ENCODE results near the gene MOV10L1. TPM values are rescaled to one million over a fixed set of nuclear protein-coding genes. Genes with fewer than 3 reads are reported as not detected.

MOV10L1 gene
- total RNA-seq, 6 experiments from 2014 or later = 0.21 to 0.31 (median 0.24) TPM; not detected in 2

GRCh38 chr22:50076646-50077535, 12.9 kb upstream of the MOV10L1 start:
- WGBS (ENCODE audit: insufficient coverage, low coverage, low lambda C conversion rate, missing lambda C conversion rate) = 70% methylated on average over 13 of the region's 43 CpGs
- no peak for ATAC-seq
- H3K27ac ChIP-seq = no peak overlapping the region
- TF ChIP-seq CTCF (IDR thresholded peaks at IDR 0.05) = no peak
- H3K9me3 ChIP-seq = no peaks in the 10 kb centered on the region
- no peaks in the 10 kb centered on the region for H3K27me3 ChIP-seq
- H3K4me1 ChIP-seq = no peaks in the 10 kb centered on the region
- peak in 1 of 3 donors; percentile 49 for DNase-seq
- H3K36me3 ChIP-seq = no peaks in the 10 kb centered on the region
- intact Hi-C loops (cut with DNase I) = no loop called here
- no peak overlapping the region for H3K4me3 ChIP-seq

DNA sequence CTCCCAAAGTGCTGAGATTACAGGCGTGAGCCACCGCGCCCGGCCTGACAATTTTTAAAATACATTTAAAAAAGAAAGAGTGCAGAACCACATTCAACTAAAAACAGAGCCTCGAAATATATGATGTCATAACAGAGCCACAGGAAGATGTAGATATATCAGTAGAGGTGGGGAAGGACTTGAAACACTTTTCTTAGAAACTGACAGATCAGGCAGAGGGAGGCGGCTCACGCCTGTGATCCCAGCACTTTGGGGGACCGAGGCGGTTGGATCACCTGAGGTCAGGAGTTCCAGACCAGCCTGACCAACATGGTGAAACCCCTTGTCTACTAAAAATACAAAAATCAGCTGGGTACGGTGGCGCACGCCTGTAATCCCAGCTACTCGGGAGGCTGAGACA, 11.6 kb upstream of the MOV10L1 start:
- H3K27ac ChIP-seq = no peak overlapping the region
- no peak for ATAC-seq
- 79% methylated on average over 7 of the region's 13 CpGs for WGBS (ENCODE audit: insufficient coverage, low coverage, low lambda C conversion rate, missing lambda C conversion rate)
- H3K9me3 ChIP-seq = no peaks in the 10 kb centered on the region
- H3K27me3 ChIP-seq = no peaks in the 10 kb centered on the region
- intact Hi-C loops (cut with DNase I) = no loop called here
- H3K4me1 ChIP-seq = no peaks in the 10 kb centered on the region
- no peak for TF ChIP-seq CTCF (IDR thresholded peaks at IDR 0.05)
- TF ChIP-seq POLR2A (IDR thresholded peaks at IDR 0.05) = no peak
- DNase-seq = peak in 1 of 3 donors; percentile 14
- H3K4me3 ChIP-seq = no peak overlapping the region
- no peaks in the 10 kb centered on the region for H3K36me3 ChIP-seq

DNA sequence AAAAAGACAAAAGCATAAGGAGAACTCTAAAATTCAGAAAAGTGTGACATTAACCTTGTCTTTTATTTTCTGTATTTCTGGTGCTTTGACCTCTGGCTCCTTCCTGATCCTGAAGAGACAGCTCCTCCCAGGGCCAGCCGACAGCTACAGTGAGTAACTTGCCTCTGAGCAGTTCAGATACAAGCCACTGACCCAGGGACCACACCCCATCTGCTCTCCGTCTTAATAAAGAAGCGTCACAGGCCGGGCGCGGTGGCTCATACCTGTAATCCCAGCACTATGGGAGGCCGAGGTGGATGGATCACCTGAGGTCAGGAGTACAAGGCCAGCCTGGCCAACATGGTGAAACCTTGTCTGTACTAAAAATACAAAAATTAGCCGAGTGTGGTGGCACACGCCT, 11.0 kb upstream of the MOV10L1 start:
- DNase-seq (peak in 1 of 3 donors; percentile 20), ATAC-seq (no peak)
- H3K27ac ChIP-seq = no peak overlapping the region
- H3K9me3 ChIP-seq = no peaks in the 10 kb centered on the region
- H3K4me3 ChIP-seq = no peak overlapping the region
- 90% methylated on average over 9 of the region's 9 CpGs for WGBS (ENCODE audit: insufficient coverage, low coverage, low lambda C conversion rate, missing lambda C conversion rate)
- intact Hi-C loops (cut with DNase I) = no loop called here
- H3K27me3 ChIP-seq = no peaks in the 10 kb centered on the region
- H3K36me3 ChIP-seq = no peaks in the 10 kb centered on the region
- no peaks in the 10 kb centered on the region for H3K4me1 ChIP-seq
- TF ChIP-seq POLR2A (IDR thresholded peaks at IDR 0.05) (no peak), CTCF (IDR thresholded peaks at IDR 0.05) (no peak)

GRCh38 chr22:50080077-50080465, 9.7 kb upstream of the MOV10L1 start:
- DNase-seq = no peak
- H3K9me3 ChIP-seq = no peaks in the 10 kb centered on the region
- no peak overlapping the region for H3K27ac ChIP-seq
- ATAC-seq = no peak
- H3K36me3 ChIP-seq = no peaks in the 10 kb centered on the region
- 70% methylated on average over 4 of the region's 13 CpGs for WGBS (ENCODE audit: insufficient coverage, low coverage, low lambda C conversion rate, missing lambda C conversion rate)
- no peak for TF ChIP-seq CTCF (IDR thresholded peaks at IDR 0.05)
- TF ChIP-seq POLR2A (IDR thresholded peaks at IDR 0.05) = no peak
- H3K4me3 ChIP-seq = no peak overlapping the region
- H3K4me1 ChIP-seq = no peaks in the 10 kb centered on the region
- intact Hi-C loops (cut with DNase I) = no loop called here
- no peaks in the 10 kb centered on the region for H3K27me3 ChIP-seq
